ENCODE measurements around the gene TLE2.
"Not testable (repeated sequence)": the region's sequence is repeated elsewhere in the genome, so short reads cannot be mapped to it uniquely, and the experiment has no call there.

Gene TLE2

DNA sequence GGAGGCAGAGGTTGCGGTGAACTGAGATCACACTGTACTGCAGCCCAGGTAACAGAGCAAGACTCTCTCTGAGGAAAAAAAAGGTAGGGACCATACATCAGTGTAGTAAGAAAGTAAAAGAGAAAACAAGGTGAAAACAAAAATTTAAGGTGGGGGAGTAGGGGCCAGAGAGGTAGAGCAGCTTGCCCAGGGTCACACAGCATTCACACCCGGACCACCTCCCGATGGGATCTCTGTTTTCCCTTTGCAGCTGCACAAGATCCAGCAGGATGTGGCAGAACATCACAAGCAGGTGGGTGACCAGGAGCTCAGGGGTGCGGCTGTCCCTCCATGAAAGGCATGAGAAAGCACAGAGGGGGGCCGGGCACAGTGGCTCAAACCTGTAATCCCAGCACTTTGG lies 47.2 kb downstream of the TLE2 start:
- no peak for DNase-seq

DNA sequence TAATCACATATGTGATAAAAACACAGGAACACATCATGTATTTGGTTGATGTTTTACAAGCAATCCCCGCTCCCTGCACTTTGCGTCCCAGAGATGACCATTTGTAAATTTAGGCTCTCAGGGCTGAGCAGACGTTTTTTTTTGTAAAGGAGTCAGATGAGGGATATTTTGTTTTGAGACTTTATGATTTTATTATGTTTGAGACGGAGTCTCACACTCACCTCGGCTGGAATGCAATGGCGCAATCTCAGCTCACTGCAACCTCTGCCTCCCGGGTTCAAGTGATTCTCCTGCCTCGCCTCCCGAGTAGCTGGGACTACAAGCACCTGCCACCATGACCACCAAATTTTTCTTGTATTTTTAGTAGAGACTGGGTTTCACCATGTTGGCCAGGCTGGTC lies 50.3 kb downstream of the TLE2 start:
- no peak for DNase-seq

DNA sequence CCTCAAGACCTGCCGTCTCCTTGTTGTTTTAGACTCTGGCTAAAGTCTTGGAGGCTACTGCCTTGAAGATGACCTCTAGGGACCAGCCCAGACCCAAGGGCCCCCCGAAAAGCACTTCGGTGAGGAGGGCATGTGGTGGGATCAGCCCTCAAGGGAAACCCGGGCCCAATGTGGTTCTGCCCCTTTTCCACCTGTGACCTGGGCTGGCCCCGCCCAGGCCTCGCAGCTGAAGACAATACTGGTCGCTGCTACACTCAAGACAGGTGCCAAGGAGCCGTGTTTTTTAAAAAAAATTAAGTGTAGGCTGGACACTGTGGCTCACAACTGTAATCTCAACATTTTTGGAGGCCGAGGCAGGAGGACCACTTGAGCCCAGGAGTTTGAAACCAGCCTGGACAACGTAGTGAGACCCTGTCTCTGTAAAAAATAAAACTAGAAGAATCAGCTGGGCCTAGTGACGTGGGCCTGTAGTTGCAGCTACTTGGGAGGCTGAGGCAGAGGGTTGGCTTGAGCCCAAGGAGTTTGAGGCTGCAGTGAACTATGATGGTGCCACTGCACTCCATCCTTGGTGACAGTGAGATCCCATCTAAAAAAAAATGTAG lies 50.8 kb downstream of the TLE2 start:
- no peak for DNase-seq

DNA sequence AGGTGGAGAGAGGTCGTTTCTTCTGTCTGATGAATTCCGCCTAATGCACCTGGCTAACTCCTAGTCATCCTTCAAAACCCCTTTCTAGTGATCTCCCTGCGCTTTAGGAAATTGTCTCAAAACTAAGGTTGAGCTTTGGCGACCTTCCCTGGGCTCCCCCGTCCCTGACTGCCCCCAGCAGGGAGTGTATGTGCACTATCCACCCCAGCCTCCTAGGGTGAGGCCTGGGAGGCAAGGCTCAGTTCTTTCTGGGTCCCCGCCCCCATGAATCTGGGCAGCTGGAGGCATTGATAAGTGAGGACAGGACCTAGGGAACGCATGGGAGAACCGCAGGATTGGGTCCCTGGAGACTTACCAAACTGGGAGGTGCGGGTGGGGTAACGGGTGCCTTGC lies 51.3 kb downstream of the TLE2 start:
- no peak for DNase-seq

DNA sequence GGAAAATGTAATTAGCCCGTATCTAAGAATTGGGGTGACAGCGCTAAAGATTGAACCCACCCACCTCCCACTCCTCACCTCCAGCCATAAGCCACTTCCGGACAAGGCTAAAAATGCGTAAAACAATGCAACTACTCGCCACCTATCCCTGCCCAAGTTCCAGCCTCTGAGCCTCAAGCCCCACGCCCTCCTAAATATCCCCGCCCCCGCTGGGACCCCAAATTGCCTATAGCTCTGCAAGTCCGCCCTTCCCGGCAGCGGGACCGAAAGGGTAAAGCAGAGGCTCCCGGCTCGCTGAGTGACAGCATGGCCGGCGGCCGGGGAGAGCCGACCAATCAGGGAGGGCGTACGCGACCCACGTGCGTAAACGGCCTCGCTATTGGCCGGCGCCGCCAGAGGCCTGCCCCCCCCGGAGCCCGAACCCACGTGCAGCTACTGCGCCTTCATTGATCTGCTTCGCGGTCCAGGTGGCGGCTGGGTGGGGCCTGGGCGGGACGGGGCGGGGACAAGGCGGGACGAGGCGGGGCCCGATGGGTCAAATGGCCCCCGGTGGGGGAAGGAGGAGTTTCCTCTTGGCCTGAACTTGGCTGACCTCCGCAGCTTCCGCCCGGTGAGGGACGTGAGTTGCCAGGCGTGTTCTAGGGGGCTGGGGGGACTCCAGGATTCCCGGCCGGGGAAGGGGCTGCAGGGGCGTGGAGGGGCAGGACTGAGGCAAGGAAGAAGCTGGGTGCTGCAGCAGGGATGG lies 51.9 kb downstream of the TLE2 start, which contains the start of gene TLE6:
Gene TLE6, plus strand, starts transcription at position 564 of the 745 bp plus-strand sequence. CDS start 670 bp downstream, outside the sequence.
- peak; percentile 97 for DNase-seq

DNA sequence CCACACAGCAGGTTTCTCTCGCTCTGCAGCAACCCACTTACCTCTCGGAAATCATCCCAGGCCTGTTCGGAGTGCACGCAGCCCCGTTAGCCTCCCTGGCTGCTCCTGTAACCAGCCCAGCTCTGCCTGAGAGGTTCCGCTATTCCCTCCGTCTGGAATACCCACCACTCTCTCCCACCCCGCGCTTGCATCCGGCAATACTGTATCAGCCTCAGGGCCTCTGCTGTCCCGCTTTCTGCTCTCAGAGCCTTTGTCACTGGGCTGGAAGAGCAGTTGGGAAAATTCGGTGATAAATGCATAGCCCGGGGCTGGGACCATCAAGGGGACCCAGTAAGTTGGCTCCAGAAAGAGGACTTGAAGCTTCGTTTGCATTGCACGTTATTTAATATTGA lies 52.5 kb downstream of the TLE2 start:
- DNase-seq, result no peak

DNA sequence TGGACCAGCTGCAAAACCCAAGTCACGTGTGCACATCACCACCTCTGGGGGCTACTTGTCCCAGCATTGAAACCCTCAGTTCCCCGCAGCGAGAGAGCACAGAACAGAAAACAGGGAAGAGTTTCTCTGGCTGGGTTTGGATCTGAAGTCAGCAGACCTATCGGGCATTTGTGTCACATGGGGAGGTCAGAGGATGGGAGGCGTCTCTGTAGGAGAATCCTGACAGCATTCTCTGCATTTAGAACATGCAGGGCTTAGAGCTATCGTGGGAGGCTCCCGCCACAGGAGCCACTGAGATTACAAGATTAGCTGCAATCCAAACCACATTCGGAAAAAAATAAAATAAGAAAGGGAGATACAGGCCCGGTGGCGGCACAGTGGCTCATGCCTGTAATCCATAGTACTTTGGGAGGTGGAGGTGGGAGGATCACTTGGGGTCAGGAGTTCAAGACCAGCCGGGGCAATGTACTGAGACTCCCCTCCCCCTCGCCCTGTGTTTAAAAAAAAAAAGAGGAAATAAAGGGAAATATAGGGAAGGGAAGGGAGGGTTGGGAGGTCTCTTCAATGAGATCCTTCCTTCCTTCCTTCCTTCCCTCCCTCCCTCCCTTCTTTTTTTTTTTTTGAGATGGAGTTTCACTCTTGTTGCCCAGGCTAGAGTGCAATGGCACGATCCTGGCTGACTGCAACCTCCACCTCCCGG lies 54.6 kb downstream of the TLE2 start:
- no peak for DNase-seq

DNA sequence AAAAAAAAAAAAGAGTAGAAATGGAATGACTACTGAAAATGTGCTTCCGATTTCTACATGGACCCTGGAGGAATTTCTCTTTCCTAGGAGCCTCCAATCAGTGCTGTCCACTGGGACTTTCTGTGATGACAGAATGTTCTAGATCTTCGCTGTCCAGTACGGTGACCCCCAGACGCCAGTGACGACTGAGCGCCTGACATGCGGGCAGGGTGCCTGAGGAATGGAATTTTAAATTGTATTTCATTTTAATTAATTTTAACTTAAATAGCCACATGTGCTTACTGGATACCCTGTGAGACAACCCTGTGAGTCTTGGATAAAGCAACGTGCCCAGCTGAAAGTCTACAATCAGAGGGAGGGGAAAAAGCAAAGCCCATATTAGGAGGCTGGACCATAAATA lies 55.9 kb downstream of the TLE2 start:
- DNase-seq, result no peak

DNA sequence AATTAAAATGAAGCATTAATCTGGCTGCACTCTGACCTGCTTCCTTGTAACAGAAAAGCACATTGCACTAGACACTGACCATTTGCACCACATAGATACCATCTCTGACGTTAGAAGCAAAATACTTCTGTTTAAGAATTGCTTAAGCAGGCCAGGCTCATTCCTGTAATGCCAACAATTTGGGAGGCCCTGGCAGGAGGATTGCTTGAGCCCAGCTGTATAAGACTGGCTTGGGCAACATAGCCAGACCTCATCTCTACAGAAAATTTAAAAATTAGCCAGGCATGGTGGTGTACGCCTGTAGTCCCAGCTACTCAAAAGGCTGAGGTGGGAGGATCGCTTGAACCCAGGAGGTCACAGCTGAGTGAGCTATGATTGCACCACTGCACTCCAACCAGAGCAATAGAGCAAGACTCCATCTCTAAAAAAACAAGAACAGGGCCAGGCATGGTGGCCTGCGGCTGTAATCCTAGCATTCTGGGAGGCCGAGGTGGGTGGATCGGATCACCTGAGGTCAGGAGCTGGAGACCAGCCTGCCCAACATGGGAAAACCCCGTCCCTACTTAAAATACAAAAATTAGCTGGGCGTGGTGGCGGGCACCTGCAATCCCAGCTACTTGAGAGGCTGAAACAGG lies 58.8 kb downstream of the TLE2 start:
- no peak for DNase-seq

DNA sequence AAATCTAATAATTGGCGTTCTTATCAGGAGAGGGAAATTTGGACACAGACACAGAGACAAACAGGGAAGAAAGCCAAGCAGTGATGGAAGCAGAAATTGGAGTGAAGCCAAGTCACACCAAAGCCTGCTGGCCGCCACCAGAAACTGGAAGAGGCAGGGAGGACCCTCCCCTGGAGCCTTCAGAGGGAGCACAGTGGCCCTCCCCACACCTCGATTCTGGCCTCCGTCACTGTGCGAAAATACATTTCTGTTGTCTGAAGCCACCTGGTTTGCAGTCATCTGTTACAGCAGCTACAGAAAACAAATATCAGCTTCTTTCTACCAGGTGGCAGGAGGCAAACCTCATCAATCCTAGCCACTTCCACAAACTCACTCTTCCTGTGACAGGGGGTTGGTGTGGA lies 60.0 kb downstream of the TLE2 start:
- DNase-seq, result peak; percentile 95

DNA sequence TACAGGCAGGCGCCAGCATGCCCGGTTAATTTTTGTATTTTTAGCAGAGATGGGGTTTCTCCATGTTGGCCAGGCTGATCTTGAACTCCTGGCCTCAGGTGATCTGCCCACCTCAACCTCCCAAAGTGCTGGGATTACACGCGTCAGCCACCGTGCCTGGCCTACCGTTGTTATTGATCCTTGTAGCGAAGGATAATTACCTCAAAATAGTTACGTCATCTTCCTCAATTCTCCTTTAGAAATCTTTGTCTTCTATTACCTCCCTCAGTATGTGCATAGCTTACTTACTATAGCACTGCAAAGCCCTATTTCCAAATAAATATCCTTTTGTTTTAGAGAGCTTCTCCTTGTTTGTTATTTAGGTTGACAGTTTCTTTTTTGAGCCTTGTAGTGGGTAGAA lies 61.1 kb downstream of the TLE2 start:
- no peak for DNase-seq

DNA sequence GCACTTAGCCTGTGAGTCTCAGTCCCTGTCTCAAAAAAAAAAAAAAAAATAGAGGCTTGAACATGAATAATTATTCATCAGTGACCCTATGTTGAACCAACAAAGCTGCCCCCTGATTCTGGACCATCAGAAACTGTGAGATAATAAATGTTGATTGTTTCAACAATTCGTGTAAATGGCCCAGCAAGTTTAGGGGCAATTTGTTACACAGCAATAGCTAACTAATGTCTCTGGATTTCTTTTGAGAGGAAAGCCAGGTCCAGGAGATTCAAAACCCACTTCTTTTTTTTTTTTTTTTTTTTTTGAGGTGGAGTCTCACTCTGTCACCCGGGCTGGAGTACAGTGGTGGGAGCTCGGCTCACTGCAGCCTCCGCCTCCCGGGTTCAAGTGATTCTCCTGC lies 64.2 kb downstream of the TLE2 start:
- no peak for DNase-seq

DNA sequence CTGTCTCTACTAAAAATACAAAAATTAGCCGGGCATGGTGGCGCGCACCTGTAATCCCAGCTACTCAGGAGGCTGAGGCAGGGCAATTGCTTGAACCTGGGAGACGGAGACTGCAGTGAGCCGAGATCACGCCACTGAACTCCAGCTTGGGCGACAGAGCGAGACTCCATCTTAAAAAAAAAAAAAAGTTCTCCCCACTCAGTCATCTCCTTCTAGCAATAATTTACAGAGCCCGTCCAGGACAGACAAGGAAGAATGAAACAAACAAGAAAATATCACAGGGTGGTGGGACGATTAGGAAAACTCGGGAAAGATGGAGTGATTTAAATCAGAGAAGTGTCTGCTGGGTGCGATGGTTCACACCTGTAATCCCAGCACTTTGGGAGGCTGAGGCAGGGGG lies 65.4 kb downstream of the TLE2 start:
- not testable (repeated sequence) for DNase-seq

DNA sequence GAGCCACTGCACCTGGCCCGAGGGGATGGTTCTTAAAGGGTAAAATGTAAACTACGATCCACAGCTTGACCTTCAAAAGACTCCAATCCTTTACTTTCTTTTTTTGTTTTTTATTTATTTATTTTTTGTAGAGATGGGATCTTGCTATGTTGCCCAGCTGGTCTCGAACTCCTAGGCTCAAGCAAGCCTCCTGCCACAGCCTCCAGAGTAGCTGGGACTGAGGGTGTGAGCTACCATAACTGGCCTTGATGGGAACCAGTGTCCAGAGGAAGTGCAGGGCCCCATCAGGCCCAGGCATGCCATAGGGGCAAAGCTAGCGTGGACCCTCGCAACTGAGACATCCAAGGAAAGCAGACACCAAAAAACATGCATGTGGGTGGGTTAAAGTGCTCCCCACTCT lies 66.0 kb downstream of the TLE2 start:
- DNase-seq, result no peak

DNA sequence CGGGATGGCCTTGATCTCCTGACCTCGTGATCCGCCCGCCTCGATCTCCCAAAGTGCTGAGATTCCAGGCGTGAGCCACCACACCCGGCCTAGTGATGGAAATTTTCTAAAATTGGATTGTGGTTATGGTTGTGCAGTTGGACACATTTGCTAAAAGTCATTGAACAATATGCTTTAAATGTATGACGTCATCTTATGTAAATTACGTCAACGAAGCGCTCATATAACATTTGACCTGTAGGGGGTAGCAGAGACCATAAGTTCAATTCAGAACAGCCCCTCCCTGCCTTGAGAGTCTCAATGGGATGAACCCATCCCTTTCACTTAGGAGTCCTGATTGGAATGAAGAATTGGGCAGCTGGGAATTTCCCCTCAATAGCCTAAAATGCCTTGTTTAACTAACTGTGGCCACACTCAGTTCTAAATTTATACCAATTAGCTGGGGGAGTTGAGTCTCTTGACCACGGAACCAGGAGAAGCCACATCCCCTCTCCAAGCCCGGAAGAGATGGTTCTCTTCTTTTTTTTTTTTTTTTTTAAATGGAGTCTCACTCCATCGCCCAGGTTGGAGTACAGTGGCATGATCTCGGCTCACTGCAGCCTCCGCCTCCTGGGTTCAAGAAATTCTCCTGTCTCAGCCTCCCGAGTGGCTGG lies 66.9 kb downstream of the TLE2 start:
- peak; percentile 79 for DNase-seq

DNA sequence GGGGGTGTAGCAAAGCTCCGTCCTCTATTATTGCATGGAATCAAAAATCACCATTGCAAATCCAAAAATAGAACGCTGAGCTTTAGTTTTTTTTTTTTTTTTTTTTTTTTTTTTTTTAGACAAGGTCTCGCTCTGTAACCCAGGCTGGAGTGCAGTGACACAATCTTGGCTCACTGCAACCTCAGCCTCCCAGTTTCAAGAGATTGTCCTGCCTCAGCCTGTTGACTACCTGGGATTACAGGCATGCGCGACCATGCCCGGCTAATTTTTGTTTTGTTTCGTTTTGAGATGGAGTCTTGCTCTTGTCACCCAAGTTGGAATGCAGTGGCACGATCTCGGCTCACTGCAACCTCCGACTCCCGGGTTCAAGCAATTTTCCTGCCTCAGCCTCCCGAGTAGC lies 69.0 kb downstream of the TLE2 start:
- no peak for DNase-seq

DNA sequence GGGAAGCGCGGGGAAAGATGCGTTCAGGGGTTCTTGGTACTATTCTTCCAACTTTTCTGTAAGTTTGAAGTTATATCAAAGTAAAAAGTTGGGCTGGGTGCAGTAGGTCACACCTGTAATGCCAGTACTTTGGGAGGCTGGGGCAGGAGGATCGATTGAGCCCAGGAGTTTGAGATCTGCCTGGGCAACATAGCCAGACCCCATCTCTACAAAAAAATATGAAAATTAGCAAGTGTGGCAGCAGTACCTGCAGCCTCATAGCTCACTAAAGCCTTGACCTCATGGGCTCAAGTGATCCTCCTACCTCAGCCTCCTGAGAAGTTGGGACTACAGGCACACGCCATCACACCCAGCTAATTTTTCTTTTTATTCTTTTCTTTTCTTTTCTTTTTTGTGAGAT lies 71.9 kb downstream of the TLE2 start:
- no peak for DNase-seq

DNA sequence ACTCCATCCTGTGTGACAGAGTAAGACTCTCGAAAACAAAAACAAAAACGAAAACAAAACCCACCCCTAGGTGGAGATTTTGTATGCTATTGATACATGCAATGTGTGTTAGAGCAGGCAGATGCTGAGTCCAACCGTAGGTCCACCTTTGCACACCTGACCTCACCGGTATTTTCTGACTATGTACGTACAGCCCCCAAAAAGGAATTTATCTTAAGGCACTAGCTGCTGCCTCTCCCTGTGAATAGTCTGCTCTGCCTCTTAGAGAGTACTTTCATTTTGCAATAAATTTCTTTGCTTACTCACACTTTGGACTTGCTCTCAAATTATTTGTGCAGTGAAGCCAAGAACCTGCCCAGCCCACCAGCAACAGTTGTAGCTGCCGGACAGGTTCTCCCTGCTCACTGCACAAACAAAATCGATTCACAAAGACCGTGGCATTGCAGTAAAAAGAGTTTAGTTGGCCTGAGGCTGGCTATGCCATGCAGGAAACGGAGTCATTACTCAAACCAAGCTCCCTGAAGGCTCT lies 76.1 kb downstream of the TLE2 start:
- DNase-seq, result no peak

DNA sequence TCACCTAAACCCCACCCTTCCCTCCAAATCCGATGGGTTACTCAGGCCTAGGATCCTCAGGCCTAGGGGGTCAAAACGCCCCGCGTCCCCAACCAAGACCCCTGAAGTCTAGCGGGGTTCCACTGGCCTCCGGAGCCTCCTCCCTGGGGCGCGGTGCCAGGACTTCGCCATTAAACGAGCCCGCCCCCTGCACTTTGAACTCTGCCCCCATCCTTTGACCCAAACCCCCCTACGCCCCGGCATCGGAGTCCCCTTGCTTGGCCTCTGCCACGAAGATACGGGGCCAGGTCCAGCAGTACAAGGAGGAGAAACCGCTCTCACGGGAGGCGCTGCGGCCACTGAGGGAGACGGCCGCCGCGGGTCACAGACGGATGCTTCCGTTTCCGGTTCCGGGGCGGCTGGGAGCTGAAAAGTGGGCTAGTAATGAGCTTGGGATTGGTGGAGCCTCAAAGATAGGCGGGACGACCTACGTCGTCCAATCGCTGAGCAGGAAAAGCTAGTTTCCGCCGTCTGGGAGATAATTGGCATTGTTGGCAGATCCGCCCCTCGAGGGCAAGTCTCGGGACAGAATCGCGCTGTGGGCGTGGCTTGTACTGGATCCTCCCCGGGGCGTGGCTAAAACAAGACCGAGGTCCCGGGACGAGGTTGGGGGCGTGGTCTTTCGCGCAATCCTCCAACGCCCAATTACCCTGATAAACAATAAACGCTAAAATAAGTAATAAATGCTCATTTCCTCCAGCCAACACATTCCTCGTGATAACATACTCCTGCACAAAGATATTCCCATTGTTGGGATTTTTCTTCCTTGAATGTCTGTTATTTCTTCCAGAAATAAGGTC lies 78.6 kb downstream of the TLE2 start:
- peak; percentile 99 for DNase-seq

DNA sequence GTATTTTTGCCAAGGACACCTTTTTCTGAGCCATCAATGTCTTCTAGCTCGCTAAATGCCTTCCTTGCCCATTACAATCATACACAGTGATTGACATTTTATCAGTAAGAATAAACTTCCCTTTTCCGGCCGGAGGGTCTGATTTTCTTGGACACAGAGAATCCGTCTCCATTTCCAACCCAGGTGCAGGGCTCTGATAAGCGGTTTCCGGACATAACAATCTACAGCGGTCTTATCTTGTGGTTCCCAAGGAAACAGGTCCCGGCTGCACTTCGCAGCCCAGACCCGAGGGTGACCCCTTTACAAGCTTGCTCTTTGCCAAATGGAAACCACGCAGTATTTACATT lies 79.2 kb downstream of the TLE2 start:
- DNase-seq, result no peak
